Colonic mucosa (tissue), 4 donors: Measurements from ENCODE around the gene CLDND2. TPM values are rescaled to one million over a fixed set of nuclear protein-coding genes. Genes with fewer than 3 reads are reported as not detected.

Experiments
- DNase-seq: peaks from one replicate; pipeline ENCODE4 v3.0.0-alpha.2; 2020
- H3K27ac ChIP-seq: fragments of 200-600 bp; one replicate; pipeline ENCODE4 v1.8.0; 2021
- H3K27me3 ChIP-seq: fragments of 200-600 bp; one replicate; pipeline ENCODE4 v1.8.0; 2021
- H3K36me3 ChIP-seq: fragments of 200-600 bp; one replicate; pipeline ENCODE4 v1.8.0; 2021
- H3K4me1 ChIP-seq: fragments of 200-600 bp; one replicate; pipeline ENCODE4 v1.8.0; 2021; ENCODE audit warnings: mild to moderate bottlenecking
- H3K4me3 ChIP-seq: fragments of 200-600 bp; one replicate; pipeline ENCODE4 v1.8.0; 2021
- H3K9ac ChIP-seq, 2 donors: one replicate each; pipeline ENCODE4 v1.7.0; 2013; ENCODE audit warnings: control low read depth in 2 of 2, low read depth in 2 of 2, low read length in 2 of 2
- H3K9me3 ChIP-seq: fragments of 200-600 bp; one replicate; pipeline ENCODE4 v1.8.0; 2021
- intact Hi-C: fragments of 100-400 bp; cut with DNase I; formaldehyde crosslinking; loops from one replicate; pipeline ENCODE4 v1.14.1; 2022
- total RNA-seq, 2 donors: library from RNA; stranded (reverse); fragmentation: NEBNext Ultra II Directional in 1 of 2; extraction: Animal tissue kit (Norgen Biotek cat#: 25700) in 1 of 2; gene quantifications; one replicate each; pipeline ENCODE4 v1.2.1, GENCODE V29; 2021
- TF ChIP-seq, protein P1 (sequence below): fragments of 200-600 bp; IDR thresholded peaks from one replicate; pipeline ENCODE4 v1.8.0; 2022; ENCODE audit warnings: antibody characterized with exemption, mild to moderate bottlenecking
- donor health status: healthy.
- donor health status: DM: no; HTN: no; CAD: no.
- donor health status: DM: no; HTN: no; CAD: no.

The CLDND2 gene
- total RNA-seq, 2 donors from 2014 or later = 2.9 TPM; not detected in 1

DNA sequence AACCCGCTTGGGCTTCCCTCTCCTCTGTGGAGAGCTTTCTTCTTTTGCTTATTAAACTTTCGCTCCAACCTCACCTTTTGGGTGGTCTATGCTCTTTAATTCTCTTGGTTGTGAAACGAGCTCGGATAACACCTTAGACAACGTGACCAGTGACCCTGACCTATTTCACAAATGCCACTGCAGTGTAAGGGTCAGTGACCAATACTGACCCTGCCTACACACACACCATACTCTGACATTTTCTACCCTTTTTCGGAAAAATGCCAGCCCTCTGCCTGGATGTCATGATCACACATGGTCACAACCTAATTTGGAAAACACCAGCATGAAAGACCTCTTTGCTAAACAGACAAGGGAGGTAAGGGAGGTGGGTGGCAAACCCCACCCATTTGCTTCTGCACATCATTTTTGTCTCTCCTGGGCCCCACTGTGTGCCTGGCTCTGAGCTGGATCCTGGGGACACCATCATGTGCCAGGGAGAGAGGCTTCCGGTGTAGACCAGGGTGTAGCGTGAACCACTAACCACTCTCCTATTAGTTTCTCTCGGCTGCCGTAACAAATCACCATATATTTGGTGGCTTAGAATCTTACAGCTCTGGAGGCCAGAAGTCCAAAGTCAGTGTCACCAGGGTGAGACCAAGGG, 12.5 kb downstream of the CLDND2 start:
- H3K36me3 ChIP-seq = peaks cover 4% of the 10 kb centered on the region
- H3K27ac ChIP-seq = no peak overlapping the region
- no peaks in the 10 kb centered on the region for H3K27me3 ChIP-seq
- H3K4me1 ChIP-seq = no peaks in the 10 kb centered on the region
- DNase-seq = no peak
- TF ChIP-seq, protein P1, sequence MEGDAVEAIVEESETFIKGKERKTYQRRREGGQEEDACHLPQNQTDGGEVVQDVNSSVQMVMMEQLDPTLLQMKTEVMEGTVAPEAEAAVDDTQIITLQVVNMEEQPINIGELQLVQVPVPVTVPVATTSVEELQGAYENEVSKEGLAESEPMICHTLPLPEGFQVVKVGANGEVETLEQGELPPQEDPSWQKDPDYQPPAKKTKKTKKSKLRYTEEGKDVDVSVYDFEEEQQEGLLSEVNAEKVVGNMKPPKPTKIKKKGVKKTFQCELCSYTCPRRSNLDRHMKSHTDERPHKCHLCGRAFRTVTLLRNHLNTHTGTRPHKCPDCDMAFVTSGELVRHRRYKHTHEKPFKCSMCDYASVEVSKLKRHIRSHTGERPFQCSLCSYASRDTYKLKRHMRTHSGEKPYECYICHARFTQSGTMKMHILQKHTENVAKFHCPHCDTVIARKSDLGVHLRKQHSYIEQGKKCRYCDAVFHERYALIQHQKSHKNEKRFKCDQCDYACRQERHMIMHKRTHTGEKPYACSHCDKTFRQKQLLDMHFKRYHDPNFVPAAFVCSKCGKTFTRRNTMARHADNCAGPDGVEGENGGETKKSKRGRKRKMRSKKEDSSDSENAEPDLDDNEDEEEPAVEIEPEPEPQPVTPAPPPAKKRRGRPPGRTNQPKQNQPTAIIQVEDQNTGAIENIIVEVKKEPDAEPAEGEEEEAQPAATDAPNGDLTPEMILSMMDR = no peak
- intact Hi-C loops = no loop called here
- no peaks in the 10 kb centered on the region for H3K9me3 ChIP-seq
- no peak overlapping the region for H3K9ac ChIP-seq
- no peak overlapping the region for H3K4me3 ChIP-seq

DNA sequence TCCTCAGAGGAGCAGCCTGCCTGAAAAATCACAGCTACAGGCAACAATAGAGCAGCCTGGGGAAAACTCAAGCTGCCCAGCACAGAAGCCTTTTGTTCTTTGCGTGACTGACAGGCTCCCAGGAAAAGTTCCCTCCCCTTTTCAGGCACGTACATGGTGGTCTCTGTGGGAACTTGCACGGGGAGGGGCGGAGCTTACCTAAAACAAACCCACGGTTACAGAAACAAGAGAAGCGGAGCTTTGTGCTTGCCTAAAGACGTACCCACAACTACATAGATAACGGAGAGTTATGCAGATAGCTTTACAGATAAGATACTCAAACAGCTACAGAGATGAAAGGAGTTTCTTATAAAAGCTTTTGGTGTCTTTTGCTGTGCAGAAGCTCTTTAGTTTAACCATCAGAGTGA, 14.1 kb downstream of the CLDND2 start:
- Histone ChIP-seq H3K27me3 (no peaks in the 10 kb centered on the region), H3K9me3 (no peaks in the 10 kb centered on the region), H3K9ac (no peak overlapping the region), H3K36me3 (peaks cover 4% of the 10 kb centered on the region), H3K27ac (no peak overlapping the region), H3K4me3 (no peak overlapping the region), H3K4me1 (no peaks in the 10 kb centered on the region)
- no peak for DNase-seq
- TF ChIP-seq, protein P1 = no peak
- intact Hi-C loops = no loop called here

DNA sequence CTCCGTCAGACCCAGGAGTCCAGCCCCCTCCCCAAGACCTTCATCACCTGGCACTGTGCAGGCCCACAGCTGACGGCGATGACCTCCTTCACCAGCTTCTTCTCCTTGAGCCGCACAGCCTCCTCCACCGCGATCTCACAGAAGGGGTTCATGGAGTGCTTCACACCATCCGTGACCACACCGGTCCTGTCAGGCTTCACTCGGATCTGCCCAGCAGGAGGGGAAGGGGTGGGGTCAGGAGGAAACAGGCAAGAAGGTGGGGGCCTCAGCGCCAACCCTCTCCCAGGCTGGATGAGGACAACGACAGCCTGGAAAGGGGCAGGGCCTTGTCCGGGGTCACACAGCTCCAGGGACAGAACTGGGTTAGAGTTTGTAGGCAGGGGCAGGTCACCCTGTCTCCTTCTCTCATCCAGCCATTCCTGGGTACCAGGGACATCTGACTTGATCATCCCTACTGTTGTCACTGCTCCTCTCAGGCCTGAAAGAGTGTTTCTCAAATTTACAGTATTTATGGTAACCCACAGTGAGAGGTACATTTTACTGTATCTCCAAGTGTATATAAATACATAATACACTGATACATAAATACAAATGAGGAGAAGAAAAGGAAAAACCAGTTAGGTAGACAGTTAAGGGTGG, 14.6 kb downstream of the CLDND2 start:
- H3K9ac ChIP-seq = no peak overlapping the region
- peaks cover 4% of the 10 kb centered on the region for H3K36me3 ChIP-seq
- no peaks in the 10 kb centered on the region for H3K27me3 ChIP-seq
- no peak overlapping the region for H3K4me3 ChIP-seq
- no peak overlapping the region for H3K27ac ChIP-seq
- no peaks in the 10 kb centered on the region for H3K9me3 ChIP-seq
- DNase-seq = no peak
- H3K4me1 ChIP-seq = no peaks in the 10 kb centered on the region
- intact Hi-C loops = no loop called here
- TF ChIP-seq, protein P1 = no peak

DNA sequence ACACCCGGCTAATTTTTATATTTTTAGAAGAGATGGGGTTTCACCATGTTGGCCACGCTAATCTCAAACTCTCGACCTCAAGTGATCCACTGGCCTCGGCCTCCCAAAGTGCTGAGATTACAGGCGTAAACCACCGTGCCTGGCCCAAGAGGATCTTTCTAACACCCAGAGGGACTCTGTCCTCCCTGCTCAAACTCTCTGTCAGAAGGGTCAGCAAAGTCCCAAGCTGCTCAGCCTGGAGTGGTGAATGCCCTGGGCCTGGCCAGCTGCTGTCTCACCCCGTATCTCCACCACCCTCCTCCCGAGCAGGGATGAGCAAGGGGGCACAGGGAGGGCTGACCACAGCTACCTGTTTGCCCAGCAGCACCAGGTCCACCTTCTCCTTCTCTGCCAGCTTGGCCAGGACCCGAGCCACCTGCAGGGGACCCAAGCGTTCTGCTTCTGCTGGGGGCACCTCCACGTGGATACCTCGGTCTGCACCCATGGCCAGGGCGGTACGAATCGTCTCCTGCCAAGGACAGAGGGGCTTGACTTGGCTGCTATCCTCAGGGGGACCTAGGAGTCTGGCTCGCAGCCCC, 15.9 kb downstream of the CLDND2 start:
- intact Hi-C loops = no loop called here
- no peak overlapping the region for H3K4me3 ChIP-seq
- H3K9me3 ChIP-seq = no peaks in the 10 kb centered on the region
- no peaks in the 10 kb centered on the region for H3K4me1 ChIP-seq
- DNase-seq = no peak
- H3K9ac ChIP-seq = no peak overlapping the region
- TF ChIP-seq, protein P1 = no peak
- no peak overlapping the region for H3K27ac ChIP-seq
- H3K36me3 ChIP-seq = peaks cover 4% of the 10 kb centered on the region
- no peaks in the 10 kb centered on the region for H3K27me3 ChIP-seq

DNA sequence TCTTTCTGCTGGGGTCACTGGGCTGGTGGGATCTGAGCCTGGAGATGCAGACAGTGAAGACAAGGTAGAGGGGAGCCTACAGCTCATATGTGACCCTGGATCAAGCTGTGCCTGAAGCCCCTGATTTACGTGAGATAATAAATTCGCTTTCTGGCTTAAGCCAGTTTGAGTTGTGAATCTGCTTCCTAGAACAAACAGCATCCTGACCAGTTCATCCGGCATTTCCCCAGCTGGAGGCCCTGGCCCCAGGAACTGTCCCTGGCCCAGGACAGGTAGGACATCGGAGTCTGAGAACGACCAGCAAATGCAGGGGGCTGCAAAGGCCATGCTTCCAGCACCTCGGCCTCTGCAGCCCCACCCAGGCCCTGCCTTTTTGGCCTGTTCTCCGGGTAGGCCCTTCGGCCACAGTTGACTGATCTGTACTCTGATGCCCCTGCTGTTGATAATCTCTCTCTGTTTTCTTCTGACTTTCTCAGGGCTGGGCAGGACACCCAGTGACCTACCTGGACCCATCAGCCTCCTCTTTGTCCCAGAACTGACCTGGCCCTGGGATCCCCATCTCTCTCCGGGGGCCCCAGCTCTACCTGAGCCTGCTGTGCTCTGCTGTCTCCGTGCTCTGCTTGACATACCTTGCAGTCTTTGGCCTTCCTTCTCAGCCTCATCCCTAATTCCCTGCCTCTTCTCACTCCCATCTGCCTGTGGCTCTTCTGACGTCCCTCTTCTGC, 17.4 kb downstream of the CLDND2 start:
- intact Hi-C loops = no loop called here
- DNase-seq = no peak
- Histone ChIP-seq H3K4me1 (no peaks in the 10 kb centered on the region), H3K27me3 (no peaks in the 10 kb centered on the region), H3K27ac (no peak overlapping the region), H3K9me3 (no peaks in the 10 kb centered on the region), H3K4me3 (no peak overlapping the region), H3K9ac (no peak overlapping the region), H3K36me3 (peaks cover 4% of the 10 kb centered on the region)
- TF ChIP-seq, protein P1 = no peak
